Tibial artery (tissue), 4 donors: ENCODE data around the gene POLR2E.

Experiments used
- DNase-seq, 2 donors: peaks; one replicate each; pipeline ENCODE4 v3.0.0-alpha.2; 2019
- H3K27ac ChIP-seq, 2 donors: fragments of 200-600 bp; sonication (generic) in 1 of 2; 1 replicate in 1 of 2; 2 replicates in 1 of 2; pipeline ENCODE4 v1.5.1; 2018 to 2019; ENCODE audit warnings: mild to moderate bottlenecking in 1 of 2
- H3K27me3 ChIP-seq, 2 donors: fragments of 200-600 bp; sonication (generic) in 1 of 2; one replicate each; pipeline versions ENCODE4 v1.5.1 to v1.6.0; 2016 to 2019
- H3K36me3 ChIP-seq, 3 donors: fragments of 200-600 bp; sonication (generic) in 2 of 3; one replicate each; pipeline ENCODE4 v1.5.1; 2016 to 2019; ENCODE audit warnings: mild to moderate bottlenecking in 2 of 3
- H3K4me1 ChIP-seq, 4 donors: fragments of 200-600 bp; sonication (generic) in 2 of 4; 1 replicate in 3 of 4; 2 replicates in 1 of 4; pipeline ENCODE4 v1.5.1; 2016 to 2019
- H3K4me3 ChIP-seq, 2 donors: fragments of 200-600 bp; sonication (generic) in 1 of 2; 1 replicate in 1 of 2; 2 replicates in 1 of 2; pipeline ENCODE4 v1.5.1; 2018 to 2019; ENCODE audit warnings: mild to moderate bottlenecking in 2 of 2
- H3K9me3 ChIP-seq, 3 donors: fragments of 200-600 bp; sonication (generic) in 1 of 3; one replicate each; pipeline ENCODE4 v1.5.1; 2016 to 2019
- CTCF ChIP-seq, 2 experiments: fragments of 200-600 bp in 1 of 2; fragments of 450-650 bp in 1 of 2; IDR thresholded peaks; one replicate each; pipeline ENCODE4 v1.5.1; 2017 to 2019; ENCODE audit warnings: antibody characterized with exemption in 2 of 2, mild to moderate bottlenecking in 1 of 2, moderate library complexity in 1 of 2
- intact Hi-C: fragments of 100-400 bp; cut with DNase I; formaldehyde crosslinking; loops from one replicate; pipeline ENCODE4 v1.15.0; 2023; ENCODE audit warnings: low total_unique reads

POLR2E gene

GRCh38 chr19:1113986-1114483 is 18.9 kb upstream of the POLR2E start:
- Histone ChIP-seq H3K27me3 (no peaks in the 10 kb centered on the region), H3K4me1 (peaks cover 0 to 27% (median 17%) of the 10 kb centered on the region in 4 donors), H3K36me3 (peaks cover 45 to 94% (median 93%) of the 10 kb centered on the region in 3 donors), H3K27ac (peak overlapping the region; percentile 76 to 84), H3K9me3 (no peaks in the 10 kb centered on the region), H3K4me3 (no peak overlapping the region)
- no peak for DNase-seq
- intact Hi-C loops: loop anchor here (1.0 to 5.0 kb wide), 2 partner anchors 78 to 126 kb away; no protein-coding TSS in a partner anchor
- no peak for TF ChIP-seq CTCF (IDR thresholded peaks at IDR 0.05)

GRCh38 chr19:1113030-1113985 is 18.1 kb upstream of the POLR2E start:
- intact Hi-C loops: loop anchor here (1.0 to 5.0 kb wide), 2 partner anchors 79 to 127 kb away; no protein-coding TSS in a partner anchor
- peak; percentile 97 to 98 for DNase-seq

GRCh38 chr19:1112268-1113029 is 17.3 kb upstream of the POLR2E start:
- H3K36me3 ChIP-seq: peaks cover 36 to 94% (median 93%) of the 10 kb centered on the region in 3 donors
- DNase-seq: no peak
- no peaks in the 10 kb centered on the region for H3K9me3 ChIP-seq
- peaks cover 0 to 28% (median 22%) of the 10 kb centered on the region in 4 donors for H3K4me1 ChIP-seq
- intact Hi-C loops: loop anchor here (1.0 to 5.0 kb wide), 2 partner anchors 80 to 128 kb away; no protein-coding TSS in a partner anchor
- no peaks in the 10 kb centered on the region for H3K27me3 ChIP-seq
- TF ChIP-seq CTCF (IDR thresholded peaks at IDR 0.05): no peak
- no peak overlapping the region for H3K4me3 ChIP-seq
- peak overlapping the region; percentile 76 to 84 for H3K27ac ChIP-seq

More at GRCh38 chr19:1113030-1113985, 18.1 kb upstream of the POLR2E start:
- Histone ChIP-seq H3K36me3 (peaks cover 43 to 94% (median 93%) of the 10 kb centered on the region in 3 donors), H3K27ac (peak overlapping the region; percentile 76 to 84), H3K4me1 (peaks cover 0 to 27% (median 18%) of the 10 kb centered on the region in 4 donors), H3K27me3 (no peaks in the 10 kb centered on the region), H3K9me3 (no peaks in the 10 kb centered on the region), H3K4me3 (no peak overlapping the region)
- peak; percentile 94 to 96 for TF ChIP-seq CTCF (IDR thresholded peaks at IDR 0.05)

- peaks cover 0 to 35% (median 25%) of the 10 kb centered on the region in 4 donors for H3K4me1 ChIP-seq
- TF ChIP-seq CTCF (IDR thresholded peaks at IDR 0.05): no peak
- no peak overlapping the region for H3K4me3 ChIP-seq
- H3K9me3 ChIP-seq: no peaks in the 10 kb centered on the region
- H3K36me3 ChIP-seq: peaks cover 36 to 94% (median 93%) of the 10 kb centered on the region in 3 donors
- no peak for DNase-seq
- H3K27ac ChIP-seq: peak overlapping the region; percentile 76 to 84
- intact Hi-C loops: loop anchor here (5.0 kb wide), 1 partner anchor 81 kb away; no protein-coding TSS in a partner anchor
- no peaks in the 10 kb centered on the region for H3K27me3 ChIP-seq
Measured at GRCh38 chr19:1111641-1112267, 16.6 kb upstream of the POLR2E start.
